H1 (cell line): ENCODE measurements around the gene FMO3. TPM values are rescaled to one million over a fixed set of nuclear protein-coding genes. Genes with fewer than 3 reads are reported as not detected.

Experiments used
- CTCF ChIA-PET: fragments of 300-600 bp; sonication (Branson Sonifier 250); formaldehyde crosslinking; loops from one replicate; lab custom pipeline; 2021; ENCODE audit not compliant: partially characterized antibody; lab: Charles Lee
- POLR2A ChIA-PET: fragments of 300-600 bp; sonication (Branson Sonifier 250); formaldehyde crosslinking; loops from one replicate; lab custom pipeline; 2021; ENCODE audit warnings: inconsistent platforms; ENCODE audit not compliant: partially characterized antibody; lab: Charles Lee
- DNase-seq, 2 experiments: peaks; one replicate each; pipeline versions ENCODE4 v3.0.0 to v3.0.0-alpha.2; 2010 to 2022; ENCODE audit warnings: low spot score in 2 of 2, low read depth in 1 of 2, mixed read lengths in 1 of 2
- FAIRE-seq: peaks from 2 replicates; lab custom pipeline; 2011; peaks lifted over from hg19 to GRCh38; lab: Jason Lieb, UNC
- H2AFZ ChIP-seq: 2 replicates; pipeline ENCODE4 v1.8.1; 2012; ENCODE audit warnings: low read length, inconsistent platforms
- H2AK5ac ChIP-seq: 2 replicates; pipeline ENCODE4 v1.6.1; 2013; ENCODE audit warnings: low read depth, low read length
- H2BK120ac ChIP-seq: replicated peaks from 2 replicates; pipeline ENCODE3; 2013; ENCODE audit warnings: low read depth, low read length, inconsistent platforms
- H2BK12ac ChIP-seq: 2 replicates; pipeline ENCODE4 v1.6.1; 2013; ENCODE audit warnings: low read depth, low read length
- H2BK15ac ChIP-seq: 2 replicates; pipeline ENCODE4 v1.6.1; 2013; ENCODE audit warnings: low read length
- H2BK20ac ChIP-seq: 2 replicates; pipeline ENCODE4 v1.6.1; 2013; ENCODE audit warnings: low read length
- H2BK5ac ChIP-seq: 2 replicates; pipeline ENCODE4 v1.6.1; 2013; ENCODE audit warnings: low read depth, low read length
- H3K14ac ChIP-seq: 2 replicates; pipeline ENCODE4 v1.6.1; 2013; ENCODE audit warnings: inconsistent platforms; ENCODE audit not compliant: insufficient read length
- H3K18ac ChIP-seq: 2 replicates; pipeline ENCODE4 v1.6.1; 2013; ENCODE audit warnings: low read length; ENCODE audit errors: extremely low read depth
- H3K23ac ChIP-seq: 2 replicates; pipeline ENCODE4 v1.6.1; 2013; ENCODE audit warnings: inconsistent platforms; ENCODE audit not compliant: insufficient read length
- H3K23me2 ChIP-seq: 2 replicates; pipeline ENCODE4 v1.6.1; 2013; ENCODE audit warnings: low read depth, low read length
- H3K27ac ChIP-seq: 2 replicates; pipeline ENCODE4 v1.6.1; 2011; ENCODE audit warnings: low read depth, low read length, inconsistent platforms
- H3K27me3 ChIP-seq, 4 experiments: replicated peaks in 1 of 4; 1 replicate in 1 of 4; 2 replicates in 3 of 4; pipeline versions ENCODE4 v1.6.1 to v1.8.1; 2011 to 2013; ENCODE audit warnings: low read length in 3 of 4, mild to moderate bottlenecking in 3 of 4, inconsistent platforms in 2 of 4, mixed read lengths in 2 of 4, moderate library complexity in 1 of 4; ENCODE audit not compliant: control insufficient read depth in 3 of 4, insufficient read depth in 3 of 4; ENCODE audit errors: extremely low read depth in 1 of 4
- H3K36me3 ChIP-seq, 4 experiments: 2 replicates each; pipeline versions ENCODE4 v1.6.1 to v1.8.1; 2011 to 2013; ENCODE audit warnings: mild to moderate bottlenecking in 4 of 4, low read length in 3 of 4, moderate library complexity in 2 of 4, control low read depth in 1 of 4, inconsistent platforms in 1 of 4; ENCODE audit not compliant: insufficient read depth in 4 of 4, control insufficient read depth in 2 of 4
- H3K4ac ChIP-seq: replicated peaks from 2 replicates; pipeline ENCODE3; 2013; ENCODE audit warnings: low read length, low read depth, mixed read lengths, inconsistent platforms; ENCODE audit not compliant: insufficient read length
- H3K4me1 ChIP-seq, 4 experiments: replicated peaks in 1 of 4; 1 replicate in 1 of 4; 2 replicates in 3 of 4; pipeline versions ENCODE4 v1.6.1 to v1.8.1; 2011 to 2013; ENCODE audit warnings: low read length in 3 of 4, inconsistent platforms in 2 of 4, mixed read lengths in 1 of 4; ENCODE audit not compliant: insufficient read depth in 4 of 4, control insufficient read depth in 3 of 4
- H3K4me2 ChIP-seq, 2 experiments: 2 replicates each; pipeline versions ENCODE4 v1.6.1 to v1.8.1; 2011 to 2013; ENCODE audit warnings: low read depth in 2 of 2, low read length in 2 of 2, control low read depth in 1 of 2, inconsistent platforms in 1 of 2, mild to moderate bottlenecking in 1 of 2; ENCODE audit not compliant: insufficient read depth in 1 of 2
- H3K4me3 ChIP-seq, 4 experiments: fragments of 200-600, 300-600 bp in 1 of 4; sonication (generic), shearing (Covaris generic), sonication (Bioruptor Twin) in 1 of 4; 2 replicates each; pipeline versions ENCODE4 v1.5.1 to v1.8.1; 2011 to 2016; ENCODE audit warnings: low read length in 4 of 4, low read depth in 3 of 4, control low read depth in 2 of 4, inconsistent platforms in 2 of 4, mild to moderate bottlenecking in 2 of 4, mixed read lengths in 1 of 4, moderate library complexity in 1 of 4; ENCODE audit not compliant: insufficient read depth in 2 of 4; ENCODE audit errors: extremely low read depth in 1 of 4
- H3K56ac ChIP-seq: replicated peaks from 2 replicates; pipeline ENCODE3; 2013; ENCODE audit warnings: low read depth, mild to moderate bottlenecking, mixed read lengths, low read length, inconsistent platforms; ENCODE audit not compliant: insufficient read length
- H3K79me1 ChIP-seq: 2 replicates; pipeline ENCODE4 v1.6.1; 2013; ENCODE audit warnings: low read depth, low read length, control low read depth
- H3K79me2 ChIP-seq, 2 experiments: 2 replicates each; pipeline versions ENCODE4 v1.6.1 to v1.8.1; 2012 to 2013; ENCODE audit warnings: low read length in 2 of 2, mild to moderate bottlenecking in 2 of 2, inconsistent platforms in 1 of 2; ENCODE audit not compliant: insufficient read depth in 2 of 2, control insufficient read depth in 1 of 2
- H3K9ac ChIP-seq, 4 experiments: replicated peaks in 1 of 4; 1 replicate in 1 of 4; 2 replicates in 3 of 4; pipeline versions ENCODE4 v1.6.1 to v1.8.1; 2011 to 2013; ENCODE audit warnings: low read depth in 3 of 4, low read length in 3 of 4, control low read depth in 2 of 4, mild to moderate bottlenecking in 2 of 4, moderate library complexity in 2 of 4, inconsistent platforms in 1 of 4; ENCODE audit errors: extremely low read depth in 1 of 4
- H3K9me3 ChIP-seq, 2 experiments: 2 replicates each; pipeline versions ENCODE4 v1.6.1 to v1.8.1; 2012 to 2013; ENCODE audit warnings: mild to moderate bottlenecking in 2 of 2, moderate library complexity in 2 of 2, control low read depth in 1 of 2, inconsistent platforms in 1 of 2, low read depth in 1 of 2, low read length in 1 of 2, mixed read lengths in 1 of 2; ENCODE audit not compliant: insufficient read depth in 2 of 2
- H4K20me1 ChIP-seq, 2 experiments: replicated peaks in 1 of 2; 2 replicates each; pipeline versions ENCODE3 to v1.8.1; 2011 to 2013; ENCODE audit warnings: inconsistent platforms in 2 of 2, low read length in 2 of 2, mild to moderate bottlenecking in 1 of 2; ENCODE audit not compliant: insufficient read depth in 2 of 2, control insufficient read depth in 1 of 2
- H4K5ac ChIP-seq: 2 replicates; pipeline ENCODE4 v1.6.1; 2013; ENCODE audit warnings: low read length, low read depth, mixed read lengths, inconsistent platforms; ENCODE audit not compliant: insufficient read length
- H4K8ac ChIP-seq: 2 replicates; pipeline ENCODE4 v1.8.0; 2013; ENCODE audit warnings: mild to moderate bottlenecking, moderate library complexity, low read length, inconsistent platforms; ENCODE audit not compliant: insufficient read depth; ENCODE audit errors: extremely low read depth
- H4K91ac ChIP-seq: replicated peaks from 2 replicates; pipeline ENCODE3; 2013; ENCODE audit warnings: low read length, mixed read lengths, inconsistent platforms; ENCODE audit not compliant: insufficient read length
- ASH2L ChIP-seq: fragments of 200-600, 300-600 bp; sonication (generic); IDR thresholded peaks from one replicate; pipeline ENCODE4 v1.7.1; 2017; ENCODE audit warnings: low read length
- ATF2 ChIP-seq: IDR thresholded peaks from 2 replicates; pipeline ENCODE4 v1.6.1; 2012; ENCODE audit warnings: low read length, inconsistent platforms
- BRCA1 ChIP-seq: IDR thresholded peaks from 2 replicates; pipeline ENCODE4 v1.6.1; 2012; ENCODE audit warnings: low read depth, low read length, improper control_type of control experiment
- CEBPB ChIP-seq: IDR thresholded peaks from 2 replicates; pipeline ENCODE4 v1.6.1; 2012; ENCODE audit warnings: low read depth, low read length
- HDAC2 ChIP-seq, 2 experiments: fragments of 300-600 bp in 1 of 2; sonication (generic) in 1 of 2; IDR thresholded peaks; 2 replicates each; pipeline ENCODE4 v1.6.1; 2011 to 2012; ENCODE audit warnings: low read depth in 2 of 2, low read length in 2 of 2, mild to moderate bottlenecking in 2 of 2, moderate library complexity in 2 of 2, borderline replicate concordance in 1 of 2, inconsistent platforms in 1 of 2
- JUN ChIP-seq: IDR thresholded peaks from 2 replicates; pipeline ENCODE4 v1.6.1; 2011; ENCODE audit warnings: low read depth, mild to moderate bottlenecking, improper control_type of control experiment, low read length
- KDM4A ChIP-seq: IDR thresholded peaks from one replicate; pipeline ENCODE4 v1.7.1; 2012; ENCODE audit warnings: low read depth, mild to moderate bottlenecking, moderate library complexity, low read length, inconsistent platforms; ENCODE audit not compliant: severe bottlenecking
- POLR2AphosphoS5 ChIP-seq: IDR thresholded peaks from 2 replicates; pipeline ENCODE4 v1.6.1; 2011; ENCODE audit warnings: low read depth, low read length
- POU5F1 ChIP-seq: IDR thresholded peaks from 2 replicates; pipeline ENCODE4 v1.6.1; 2011; ENCODE audit warnings: low read depth, mild to moderate bottlenecking, low read length, moderate library complexity
- TBP ChIP-seq: IDR thresholded peaks from 2 replicates; pipeline ENCODE4 v1.6.1; 2011; ENCODE audit warnings: low read depth, low read length, improper control_type of control experiment
- USF2 ChIP-seq: IDR thresholded peaks from 2 replicates; pipeline ENCODE4 v1.6.1; 2011; ENCODE audit warnings: low read length, improper control_type of control experiment
- YY1 ChIP-seq: IDR thresholded peaks from 2 replicates; pipeline ENCODE4 v1.6.1; 2011; ENCODE audit warnings: low read depth, mild to moderate bottlenecking, low read length
- WGBS, 2 experiments: shearing (Covaris generic) in 1 of 2; methylation state at CpG; one replicate each; pipeline versions ENCODE4 v1.1.6 to v1.1.7; 2013 to 2015; ENCODE audit warnings: low lambda C conversion rate in 2 of 2, mixed read lengths in 2 of 2, inconsistent platforms in 1 of 2, low coverage in 1 of 2, missing lambda C conversion rate in 1 of 2; ENCODE audit not compliant: insufficient replicate concordance in 2 of 2, insufficient coverage in 1 of 2, insufficient read length in 1 of 2; ENCODE audit errors: extremely low coverage in 1 of 2, missing lambda C conversion rate in 1 of 2; 5-methylcytosine and 5-hydroxymethylcytosine counted together
- polyA plus RNA-seq, 7 experiments: library from polyadenylated mRNA; depleted of rRNA in 3 of 7; stranded (reverse) in 5 of 7; unstranded in 2 of 7; fragments of >200 nt in 5 of 7; fragments of 200-250 nt in 2 of 7; gene quantifications; 1 replicate in 5 of 7; 2 replicates in 1 of 7; 4 replicates in 1 of 7; pipeline versions ENCODE4 v1.2.1 to v1.2.3, GENCODE V29; 2011 to 2013; ENCODE audit warnings: missing spikeins in 2 of 7, mixed read lengths in 2 of 7
- total RNA-seq: library from RNA; stranded (reverse); fragmentation: NEBNext Ultra II Directional; extraction: Animal tissue kit (Norgen Biotek cat#: 25700); gene quantifications from 2 replicates; pipeline ENCODE4 v1.2.1, GENCODE V29; 2021

FMO3 gene
- total and polyA plus RNA-seq, 2 of the 8 experiments (the other 6 are each of a cell fraction or from before 2014, with no cell fraction given) = not detected

GRCh38 chr1:171140401-171140800 is 49.7 kb downstream of the FMO3 start:
- DNase-seq = no peak
- H3K23me2 ChIP-seq = no peaks in the 10 kb centered on the region
- no peak overlapping the region for H4K5ac ChIP-seq
- no peak overlapping the region for H2BK15ac ChIP-seq
- H3K4ac ChIP-seq = no peak overlapping the region
- no peaks in the 10 kb centered on the region for H3K27me3 ChIP-seq
- H4K8ac ChIP-seq = no peak overlapping the region
- 94% methylated on average over 5 of the region's 5 CpGs; no CpG with 5 or more reads in 1 of the 2 experiments for WGBS, 2 experiments
- no peak overlapping the region for H3K56ac ChIP-seq
- H3K18ac ChIP-seq = no peak overlapping the region
- H4K91ac ChIP-seq = no peak overlapping the region
- no peaks in the 10 kb centered on the region for H3K79me2 ChIP-seq
- POLR2A ChIA-PET = no interaction called here
- peaks cover 0 to 6% (median 0%) of the 10 kb centered on the region in 4 experiments; a peak in 1 of 7 replicates for H3K4me1 ChIP-seq
- no peak overlapping the region for H2BK5ac ChIP-seq
- H3K79me1 ChIP-seq = no peaks in the 10 kb centered on the region
- CTCF ChIA-PET = interaction anchor here (1.2 to 2.9 kb wide), 2 partner anchors 9 to 87 kb away, joined by 4 to 20 read pairs; no protein-coding TSS in a partner anchor
- H3K27ac ChIP-seq = no peak overlapping the region
- no peak overlapping the region for H3K23ac ChIP-seq
- no peak overlapping the region for H3K9ac ChIP-seq
- no peaks in the 10 kb centered on the region for H3K9me3 ChIP-seq
- no peak overlapping the region for H3K14ac ChIP-seq
- no peak overlapping the region for H2AFZ ChIP-seq
- no peak overlapping the region for H2AK5ac ChIP-seq
- H2BK20ac ChIP-seq = no peak overlapping the region
- H2BK120ac ChIP-seq = no peak overlapping the region
- no peak for FAIRE-seq
- H3K36me3 ChIP-seq = no peaks in the 10 kb centered on the region
- H2BK12ac ChIP-seq = no peak overlapping the region
- H3K4me3 ChIP-seq = no peak overlapping the region
- H4K20me1 ChIP-seq = no peaks in the 10 kb centered on the region
- no peak overlapping the region for H3K4me2 ChIP-seq
- TF ChIP-seq ASH2L (no peak), YY1 (no peak), HDAC2 (IDR thresholded peaks at IDR 0.05; ENCODE audit: borderline replicate concordance in 1 of 2, low read depth in 2 of 2, low read length in 2 of 2) (no peak), TBP (no peak), BRCA1 (no peak), USF2 (no peak), CEBPB (no peak), KDM4A (no peak), ATF2 (no peak), POU5F1 (no peak), POLR2AphosphoS5 (no peak), JUN (no peak)
